ENCODE results near the gene TRPM7. TPM values are rescaled to one million over a fixed set of nuclear protein-coding genes. Genes with fewer than 3 reads are reported as not detected.

Gene TRPM7
- total and polyA plus RNA-seq, 12 donors, result 6.7 to 42.4 (median 28.1) TPM

- TF ChIP-seq, protein P1, sequence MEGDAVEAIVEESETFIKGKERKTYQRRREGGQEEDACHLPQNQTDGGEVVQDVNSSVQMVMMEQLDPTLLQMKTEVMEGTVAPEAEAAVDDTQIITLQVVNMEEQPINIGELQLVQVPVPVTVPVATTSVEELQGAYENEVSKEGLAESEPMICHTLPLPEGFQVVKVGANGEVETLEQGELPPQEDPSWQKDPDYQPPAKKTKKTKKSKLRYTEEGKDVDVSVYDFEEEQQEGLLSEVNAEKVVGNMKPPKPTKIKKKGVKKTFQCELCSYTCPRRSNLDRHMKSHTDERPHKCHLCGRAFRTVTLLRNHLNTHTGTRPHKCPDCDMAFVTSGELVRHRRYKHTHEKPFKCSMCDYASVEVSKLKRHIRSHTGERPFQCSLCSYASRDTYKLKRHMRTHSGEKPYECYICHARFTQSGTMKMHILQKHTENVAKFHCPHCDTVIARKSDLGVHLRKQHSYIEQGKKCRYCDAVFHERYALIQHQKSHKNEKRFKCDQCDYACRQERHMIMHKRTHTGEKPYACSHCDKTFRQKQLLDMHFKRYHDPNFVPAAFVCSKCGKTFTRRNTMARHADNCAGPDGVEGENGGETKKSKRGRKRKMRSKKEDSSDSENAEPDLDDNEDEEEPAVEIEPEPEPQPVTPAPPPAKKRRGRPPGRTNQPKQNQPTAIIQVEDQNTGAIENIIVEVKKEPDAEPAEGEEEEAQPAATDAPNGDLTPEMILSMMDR (IDR thresholded peaks at IDR 0.05), result no peak
- no peaks in the 10 kb centered on the region for H3K4me1 ChIP-seq
- no peak overlapping the region for H3K4me3 ChIP-seq
- intact Hi-C loops (cut with DNase I), result no loop called here
- DNase-seq, result no peak
- no peak overlapping the region for H3K27ac ChIP-seq
- no peaks in the 10 kb centered on the region for H3K9me3 ChIP-seq
- no peaks in the 10 kb centered on the region for H3K27me3 ChIP-seq
- ATAC-seq, result no peak
- WGBS, 2 donors, result 85 to 91% methylated on average over 7 of the region's 7 CpGs
- H3K36me3 ChIP-seq, result no peaks in the 10 kb centered on the region
Measured at GRCh38 chr15:50549326-50549725, 137.3 kb downstream of the TRPM7 start.

- ATAC-seq (no peak), DNase-seq (no peak)
- 90 to 93% methylated on average over 5 of the region's 5 CpGs for WGBS, 2 donors
- Histone ChIP-seq H3K27ac (no peak within 1 kb of the TSS), H3K4me3 (no peak within 1 kb of the TSS), H3K4me1 (no peaks in the 10 kb centered on the region), H3K36me3 (no peaks in the 10 kb centered on the region), H3K27me3 (no peaks in the 10 kb centered on the region), H3K9me3 (no peaks in the 10 kb centered on the region)
- TF ChIP-seq, protein P1 (IDR thresholded peaks at IDR 0.05), result no peak
- intact Hi-C loops (cut with DNase I), result no loop called here
Measured at GRCh38 chr15:50546566-50546965, 140.0 kb downstream of the TRPM7 start, which contains the start of gene USP50. Gene USP50, minus strand, starts transcription at chr15:50546666. Its CDS starts 141 bp downstream, at chr15:50546525.

DNA sequence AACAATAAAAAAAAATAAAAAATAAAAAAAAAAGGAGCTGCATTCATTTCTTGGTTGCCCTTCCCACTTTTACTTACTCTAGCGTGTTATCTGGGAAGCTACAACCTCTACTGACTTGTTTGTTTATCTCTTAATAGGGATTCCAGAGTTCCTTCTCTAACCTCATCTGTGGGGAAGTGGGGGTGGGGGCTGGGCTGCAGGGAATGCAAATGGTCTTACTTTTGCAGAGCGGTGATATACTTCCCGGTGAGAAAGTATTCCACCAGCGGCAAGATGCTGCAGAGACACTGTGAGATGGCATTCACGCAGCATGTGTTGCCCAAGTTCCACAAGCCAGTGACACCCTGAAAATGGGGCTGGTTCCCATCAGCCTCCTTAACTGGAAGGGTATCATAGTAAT lies 142.2 kb downstream of the TRPM7 start:
- no peaks in the 10 kb centered on the region for H3K9me3 ChIP-seq
- H3K27ac ChIP-seq, result no peak overlapping the region
- TF ChIP-seq, protein P1 (IDR thresholded peaks at IDR 0.05), result no peak
- intact Hi-C loops (cut with DNase I), result no loop called here
- WGBS, 2 donors, result 46% methylated on average over 5 of the region's 5 CpGs
- DNase-seq (no peak), ATAC-seq (no peak)
- H3K4me1 ChIP-seq, result no peaks in the 10 kb centered on the region
- H3K4me3 ChIP-seq, result no peak overlapping the region
- H3K36me3 ChIP-seq, result no peaks in the 10 kb centered on the region
- H3K27me3 ChIP-seq, result no peaks in the 10 kb centered on the region

- DNase-seq, result no peak
- TF ChIP-seq, protein P1 (IDR thresholded peaks at IDR 0.05), result no peak
- 84 to 88% methylated on average over 3 of the region's 3 CpGs for WGBS, 2 donors
- Histone ChIP-seq H3K4me3 (no peak overlapping the region), H3K27me3 (no peaks in the 10 kb centered on the region), H3K9me3 (no peaks in the 10 kb centered on the region), H3K4me1 (no peaks in the 10 kb centered on the region), H3K27ac (no peak overlapping the region), H3K36me3 (no peaks in the 10 kb centered on the region)
- ATAC-seq, result no peak
- intact Hi-C loops (cut with DNase I), result no loop called here
Measured at GRCh38 chr15:50543556-50543955, 143.0 kb downstream of the TRPM7 start.

- DNase-seq (no peak), ATAC-seq (no peak)
- WGBS, 2 donors, result 90% methylated on average over 2 of the region's 2 CpGs
- no peaks in the 10 kb centered on the region for H3K36me3 ChIP-seq
- TF ChIP-seq, protein P1 (IDR thresholded peaks at IDR 0.05), result no peak
- no peaks in the 10 kb centered on the region for H3K9me3 ChIP-seq
- H3K27ac ChIP-seq, result no peak overlapping the region
- intact Hi-C loops (cut with DNase I), result no loop called here
- no peak overlapping the region for H3K4me3 ChIP-seq
- no peaks in the 10 kb centered on the region for H3K27me3 ChIP-seq
- no peaks in the 10 kb centered on the region for H3K4me1 ChIP-seq
Measured at GRCh38 chr15:50542887-50543210, 143.7 kb downstream of the TRPM7 start.

Measured in heart right ventricle (tissue), 16 donors.